Activated CD8-positive, alpha-beta T cell treated with anti-CD3 and anti-CD28 coated beads for 36 hours (primary cell): ENCODE measurements around the gene RADIL. TPM values are rescaled to one million over a fixed set of nuclear protein-coding genes. Genes with fewer than 3 reads are reported as not detected.

Experiments
- ATAC-seq: fragments of 200-7000 bp; cut with Tn5 transposase; one replicate; pipeline ENCODE4 v1.10.0; 2021; ENCODE audit warnings: mild to moderate bottlenecking, moderate library complexity
- CTCF ChIA-PET: fragments of 350-600 bp; sonication (Branson Sonifier 250); formaldehyde crosslinking; loops from one replicate; lab custom pipeline; 2021; ENCODE audit warnings: antibody characterized with exemption; lab: Charles Lee
- POLR2A ChIA-PET: fragments of 350-600 bp; sonication (Branson Sonifier 250); formaldehyde crosslinking; loops from one replicate; lab custom pipeline; 2021; ENCODE audit warnings: antibody characterized with exemption; lab: Charles Lee
- DNase-seq: peaks from one replicate; pipeline ENCODE4 v3.0.0-alpha.2; 2020
- H3K27ac Mint-ChIP-seq: one replicate; pipeline ENCODE4 v1.8.0; 2021; ENCODE audit warnings: mild to moderate bottlenecking, mixed read lengths
- H3K27me3 Mint-ChIP-seq: one replicate; pipeline ENCODE4 v1.8.0; 2021; ENCODE audit warnings: mixed read lengths
- H3K36me3 Mint-ChIP-seq: one replicate; pipeline ENCODE4 v1.8.0; 2021; ENCODE audit warnings: low read depth, mixed read lengths
- H3K4me1 Mint-ChIP-seq: one replicate; pipeline ENCODE4 v1.8.0; 2021; ENCODE audit warnings: low read depth, mixed read lengths
- H3K4me3 Mint-ChIP-seq: one replicate; pipeline ENCODE4 v1.8.0; 2021; ENCODE audit warnings: mild to moderate bottlenecking, moderate library complexity, mixed read lengths
- H3K9me3 Mint-ChIP-seq: one replicate; pipeline ENCODE4 v1.8.0; 2021; ENCODE audit warnings: mixed read lengths
- intact Hi-C: fragments of 100-400 bp; cut with micrococcal nuclease; formaldehyde crosslinking; loops from one replicate; pipeline ENCODE4 v1.10.0; 2022
- total RNA-seq, 2 experiments: library from RNA; stranded (reverse); gene quantifications; one replicate each; pipeline ENCODE4 v1.2.3, GENCODE V29; 2021
- TF ChIP-seq, protein P1 (sequence below): fragments of 200-600 bp; IDR thresholded peaks from one replicate; pipeline ENCODE4 v1.8.0; 2022; ENCODE audit warnings: antibody characterized with exemption, mild to moderate bottlenecking

RADIL gene
- total RNA-seq, 2 experiments from 2014 or later: 0.65 to 0.77 TPM

DNA sequence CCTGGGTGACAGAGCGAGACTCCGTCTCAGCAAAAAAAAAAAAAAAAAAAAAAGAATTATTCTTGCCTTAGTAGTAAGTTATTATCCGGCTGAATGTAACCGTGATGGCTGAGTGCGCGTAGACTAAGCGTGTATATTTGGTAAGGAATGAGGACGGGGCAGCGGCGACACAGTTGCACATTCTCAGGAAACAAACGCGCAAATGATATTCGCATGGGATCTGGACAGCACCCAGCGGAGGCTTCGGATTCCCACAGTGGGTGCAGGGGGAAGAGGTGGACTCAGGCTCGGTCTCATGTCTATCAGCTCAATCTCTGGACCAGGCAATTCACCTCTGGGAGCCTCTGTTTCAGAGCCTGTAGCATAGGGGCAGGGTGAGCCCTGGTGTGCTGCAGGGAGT lies 50.8 kb downstream of the RADIL start:
- ATAC-seq: no peak
- CTCF ChIA-PET: interaction anchor here (1.0 to 1.3 kb wide), 2 partner anchors 50 to 51 kb away, joined by 4 to 5 read pairs; partner anchors contain the start of gene RADIL

DNA sequence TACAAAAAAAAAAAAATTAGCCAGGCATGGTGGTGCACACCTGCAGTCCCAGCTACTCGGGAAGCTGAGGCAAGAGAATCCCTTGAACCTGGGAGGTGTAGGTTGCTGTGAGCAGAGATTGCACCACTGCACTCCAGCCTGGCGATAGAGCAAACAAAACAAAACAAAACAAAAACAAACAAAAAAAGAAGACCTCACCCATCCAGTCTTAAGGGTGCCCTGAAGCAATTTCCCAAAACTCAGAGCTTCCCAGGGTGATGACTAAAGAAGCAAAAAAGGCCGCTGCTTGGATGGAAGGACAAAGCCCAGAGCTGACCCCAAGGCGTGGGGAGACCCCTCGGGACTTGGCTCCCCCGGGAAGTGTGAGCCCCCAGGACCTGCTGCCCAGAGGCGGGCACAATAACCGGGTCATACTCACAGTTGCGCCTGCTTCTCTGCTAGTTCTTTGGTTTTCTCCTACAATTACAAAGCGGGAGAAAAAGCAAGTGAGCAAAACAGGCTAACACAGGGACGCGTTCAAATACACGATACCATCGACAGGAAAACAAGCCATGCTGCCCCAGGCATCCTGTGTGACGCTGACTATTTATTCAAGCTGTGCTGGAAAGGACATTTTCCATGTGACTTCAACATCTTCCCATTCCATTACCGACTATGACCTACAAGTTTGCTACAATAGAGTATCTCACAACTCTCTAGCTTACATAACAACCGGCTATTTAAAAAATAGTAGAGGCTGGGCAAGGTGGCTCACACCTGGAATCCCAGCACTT lies 51.6 kb downstream of the RADIL start:
- no peaks in the 10 kb centered on the region for H3K36me3 Mint-ChIP-seq
- DNase-seq (no peak), ATAC-seq (no peak)
- POLR2A ChIA-PET: no interaction called here
- TF ChIP-seq, protein P1, sequence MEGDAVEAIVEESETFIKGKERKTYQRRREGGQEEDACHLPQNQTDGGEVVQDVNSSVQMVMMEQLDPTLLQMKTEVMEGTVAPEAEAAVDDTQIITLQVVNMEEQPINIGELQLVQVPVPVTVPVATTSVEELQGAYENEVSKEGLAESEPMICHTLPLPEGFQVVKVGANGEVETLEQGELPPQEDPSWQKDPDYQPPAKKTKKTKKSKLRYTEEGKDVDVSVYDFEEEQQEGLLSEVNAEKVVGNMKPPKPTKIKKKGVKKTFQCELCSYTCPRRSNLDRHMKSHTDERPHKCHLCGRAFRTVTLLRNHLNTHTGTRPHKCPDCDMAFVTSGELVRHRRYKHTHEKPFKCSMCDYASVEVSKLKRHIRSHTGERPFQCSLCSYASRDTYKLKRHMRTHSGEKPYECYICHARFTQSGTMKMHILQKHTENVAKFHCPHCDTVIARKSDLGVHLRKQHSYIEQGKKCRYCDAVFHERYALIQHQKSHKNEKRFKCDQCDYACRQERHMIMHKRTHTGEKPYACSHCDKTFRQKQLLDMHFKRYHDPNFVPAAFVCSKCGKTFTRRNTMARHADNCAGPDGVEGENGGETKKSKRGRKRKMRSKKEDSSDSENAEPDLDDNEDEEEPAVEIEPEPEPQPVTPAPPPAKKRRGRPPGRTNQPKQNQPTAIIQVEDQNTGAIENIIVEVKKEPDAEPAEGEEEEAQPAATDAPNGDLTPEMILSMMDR: no peak
- H3K4me1 Mint-ChIP-seq: peaks cover 2% of the 10 kb centered on the region
- H3K27me3 Mint-ChIP-seq: no peaks in the 10 kb centered on the region
- no peak overlapping the region for H3K4me3 Mint-ChIP-seq
- intact Hi-C loops: no loop called here
- H3K9me3 Mint-ChIP-seq: no peaks in the 10 kb centered on the region
- H3K27ac Mint-ChIP-seq: no peak overlapping the region
- CTCF ChIA-PET: interaction anchor here (1.0 to 1.3 kb wide), 2 partner anchors 51 to 52 kb away, joined by 4 to 5 read pairs; partner anchors contain the start of gene RADIL

More for the DNA sequence above, 50.8 kb downstream of the RADIL start:
- POLR2A ChIA-PET: no interaction called here
- Mint-ChIP-seq H3K27me3 (no peaks in the 10 kb centered on the region), H3K9me3 (no peaks in the 10 kb centered on the region), H3K36me3 (no peaks in the 10 kb centered on the region), H3K4me1 (peaks cover 2% of the 10 kb centered on the region), H3K27ac (no peak overlapping the region), H3K4me3 (no peak overlapping the region)
- DNase-seq: no peak
- TF ChIP-seq, protein P1: no peak
- intact Hi-C loops: no loop called here

DNA sequence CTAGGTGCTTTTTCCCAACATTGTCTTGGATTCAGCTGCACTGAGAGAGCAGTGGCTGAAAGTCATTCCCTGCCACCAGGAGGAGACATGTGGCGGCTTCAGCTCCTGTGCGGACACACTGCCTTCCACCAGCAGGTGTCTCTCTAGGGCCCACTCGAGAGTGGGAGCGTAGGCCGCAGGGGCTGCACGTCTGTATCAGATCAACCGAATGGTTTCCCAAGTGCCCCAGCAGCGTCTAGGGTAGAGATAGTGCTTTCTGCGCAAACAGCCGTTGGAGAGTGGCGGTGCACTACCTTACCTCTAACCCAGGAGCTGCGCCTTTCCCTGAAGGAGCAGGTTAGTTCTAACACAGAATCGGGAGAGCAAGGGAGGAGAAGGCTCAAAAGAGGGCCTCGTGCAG lies 53.3 kb downstream of the RADIL start:
- TF ChIP-seq, protein P1: peak; percentile 70
- H3K27me3 Mint-ChIP-seq: no peaks in the 10 kb centered on the region
- no peaks in the 10 kb centered on the region for H3K9me3 Mint-ChIP-seq
- no peak overlapping the region for H3K4me3 Mint-ChIP-seq
- ChIA-PET POLR2A (no interaction called here), CTCF (interaction anchor here (0.6 to 2.7 kb wide), 14 partner anchors 9 to 259 kb away, joined by 3 to 18 read pairs (median 3); partner anchors contain the start of gene RADIL)
- no peaks in the 10 kb centered on the region for H3K36me3 Mint-ChIP-seq
- DNase-seq (peak; percentile 78), ATAC-seq (peak; percentile 94)
- H3K4me1 Mint-ChIP-seq: peaks cover 2% of the 10 kb centered on the region
- no peak overlapping the region for H3K27ac Mint-ChIP-seq
- intact Hi-C loops: no loop called here

DNA sequence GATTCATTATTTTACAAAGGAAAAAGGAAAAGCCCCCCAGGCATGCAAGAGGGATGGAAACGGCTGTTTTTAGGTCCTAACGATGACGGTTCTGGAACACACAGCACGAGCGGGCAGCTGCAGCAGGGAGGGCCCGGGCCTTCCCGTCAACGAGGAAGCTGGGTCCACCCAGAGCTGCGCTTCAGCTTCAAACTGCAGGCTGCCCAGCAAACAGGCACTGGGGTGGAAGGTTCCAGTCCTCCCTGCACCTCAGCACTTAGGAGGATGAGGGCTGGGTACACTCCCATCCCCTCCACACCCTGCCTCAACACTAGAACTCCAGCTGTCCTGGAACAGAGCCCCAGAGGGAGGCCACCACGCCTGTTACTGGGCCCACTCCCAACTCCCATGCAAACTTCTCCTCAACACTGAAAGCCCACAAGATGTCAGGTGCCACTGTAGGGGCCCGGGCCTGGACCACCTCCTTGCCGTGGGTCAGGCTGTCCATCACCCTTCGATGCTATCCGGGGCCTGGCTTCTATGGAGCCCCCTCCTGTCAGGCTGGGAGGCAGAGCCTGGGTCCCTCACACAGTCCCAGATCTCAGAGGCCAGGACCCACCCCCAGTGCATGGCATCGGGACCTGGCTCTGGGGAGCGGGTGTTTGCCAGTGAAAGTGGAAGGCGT lies 54.7 kb downstream of the RADIL start:
- Mint-ChIP-seq H3K27ac (no peak overlapping the region), H3K27me3 (no peaks in the 10 kb centered on the region), H3K9me3 (no peaks in the 10 kb centered on the region), H3K36me3 (no peaks in the 10 kb centered on the region), H3K4me3 (no peak overlapping the region), H3K4me1 (peaks cover 2% of the 10 kb centered on the region)
- ATAC-seq (no peak), DNase-seq (no peak)
- POLR2A ChIA-PET: no interaction called here
- TF ChIP-seq, protein P1: no peak
- CTCF ChIA-PET: interaction anchor here (1.0 to 2.7 kb wide), 3 partner anchors 39 to 258 kb away, joined by 3 to 18 read pairs (median 4); partner anchors contain the start of gene RADIL
- intact Hi-C loops: no loop called here
